Transverse colon (tissue), 4 donors: ENCODE results near the gene KCNH1.

Experiments
- EP300 ChIP-seq: sonication (generic); formaldehyde crosslinking; IDR thresholded peaks from one replicate; pipeline ENCODE4 v1.6.1; 2017; ENCODE audit warnings: antibody characterized with exemption, low read depth
- POLR2A ChIP-seq: fragments of 450-650 bp; IDR thresholded peaks from one replicate; pipeline ENCODE4 v1.6.1; 2016; ENCODE audit warnings: antibody characterized with exemption, mild to moderate bottlenecking, moderate library complexity
- POLR2AphosphoS5 ChIP-seq, 3 donors: sonication (generic); formaldehyde crosslinking; IDR thresholded peaks; one replicate each; pipeline ENCODE4 v1.6.1; 2016; ENCODE audit warnings: antibody characterized with exemption in 3 of 3
- TF ChIP-seq, protein P1 (sequence below), 5 experiments: fragments of 200-600 bp in 3 of 5; fragments of 450-650 bp in 2 of 5; sonication (generic) in 3 of 5; IDR thresholded peaks; 1 replicate in 2 of 5; 2 replicates in 3 of 5; pipeline ENCODE4 v1.5.1; 2016 to 2017; ENCODE audit warnings: antibody characterized with exemption in 5 of 5, inconsistent platforms in 3 of 5, mild to moderate bottlenecking in 2 of 5, moderate library complexity in 1 of 5

DNA sequence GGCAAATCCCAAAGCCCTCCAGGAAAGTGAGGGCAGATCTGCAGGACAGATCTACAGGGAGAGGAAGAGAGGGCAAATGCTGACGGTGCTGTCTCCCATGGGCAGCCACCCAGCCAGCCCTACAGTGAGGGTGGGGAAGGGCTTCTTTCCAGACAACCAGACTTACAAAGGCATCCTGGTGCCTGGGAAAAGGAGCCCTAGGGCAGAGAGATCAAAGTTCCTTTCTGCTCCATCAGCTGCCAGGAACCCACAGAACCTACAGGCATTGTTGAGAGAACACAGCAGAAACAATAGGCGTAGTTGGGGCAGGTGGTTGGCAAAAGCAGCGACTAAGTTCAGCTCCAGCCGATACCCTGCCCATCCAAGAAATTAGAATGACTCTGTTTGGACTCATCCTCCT is 332.4 kb downstream of the KCNH1 start:
- TF ChIP-seq, protein P1, sequence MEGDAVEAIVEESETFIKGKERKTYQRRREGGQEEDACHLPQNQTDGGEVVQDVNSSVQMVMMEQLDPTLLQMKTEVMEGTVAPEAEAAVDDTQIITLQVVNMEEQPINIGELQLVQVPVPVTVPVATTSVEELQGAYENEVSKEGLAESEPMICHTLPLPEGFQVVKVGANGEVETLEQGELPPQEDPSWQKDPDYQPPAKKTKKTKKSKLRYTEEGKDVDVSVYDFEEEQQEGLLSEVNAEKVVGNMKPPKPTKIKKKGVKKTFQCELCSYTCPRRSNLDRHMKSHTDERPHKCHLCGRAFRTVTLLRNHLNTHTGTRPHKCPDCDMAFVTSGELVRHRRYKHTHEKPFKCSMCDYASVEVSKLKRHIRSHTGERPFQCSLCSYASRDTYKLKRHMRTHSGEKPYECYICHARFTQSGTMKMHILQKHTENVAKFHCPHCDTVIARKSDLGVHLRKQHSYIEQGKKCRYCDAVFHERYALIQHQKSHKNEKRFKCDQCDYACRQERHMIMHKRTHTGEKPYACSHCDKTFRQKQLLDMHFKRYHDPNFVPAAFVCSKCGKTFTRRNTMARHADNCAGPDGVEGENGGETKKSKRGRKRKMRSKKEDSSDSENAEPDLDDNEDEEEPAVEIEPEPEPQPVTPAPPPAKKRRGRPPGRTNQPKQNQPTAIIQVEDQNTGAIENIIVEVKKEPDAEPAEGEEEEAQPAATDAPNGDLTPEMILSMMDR (IDR thresholded peaks at IDR 0.05): no peak
- TF ChIP-seq POLR2AphosphoS5 (IDR thresholded peaks at IDR 0.05): no peak
- TF ChIP-seq POLR2A: no peak
- no peak for TF ChIP-seq EP300
